GM12878 (cell line): Measurements from ENCODE around the gene KDF1. TPM values are rescaled to one million over a fixed set of nuclear protein-coding genes. Genes with fewer than 3 reads are reported as not detected.

Experiments used
- ATAC-seq: fragments of 200-7000 bp; cut with Tn5 transposase; 3 replicates; pipeline ENCODE4 v1.9.1; 2020; ENCODE audit warnings: mild to moderate bottlenecking, moderate library complexity
- BruUV-seq: library from RNA; stranded (reverse); fragments of 400-500 nt; replicated peaks from 2 replicates; lab custom pipeline; 2021; lab: Mats Ljungman, UMichigan
- CTCF ChIA-PET: fragments of 300-600 bp; sonication (Branson Sonifier 250); formaldehyde crosslinking; extraction: SDS; loops from one replicate; lab custom pipeline; 2021; ENCODE audit warnings: inconsistent platforms; lab: Yijun Ruan, JAX
- POLR2A ChIA-PET: fragments of 350-600 bp; formaldehyde crosslinking; extraction: SDS; loops from one replicate; lab custom pipeline; 2021; ENCODE audit warnings: inconsistent platforms; lab: Charles Lee
- RAD21 ChIA-PET: fragments of 300-600 bp; sonication (Branson Sonifier 250); formaldehyde crosslinking; loops from one replicate; lab custom pipeline; 2023; ENCODE audit warnings: antibody characterized with exemption; ENCODE audit not compliant: unreplicated experiment; lab: Charles Lee
- SMC1A ChIA-PET: fragments of 300-600 bp; sonication (Branson Sonifier 250); formaldehyde crosslinking; loops from one replicate; lab custom pipeline; 2023; ENCODE audit not compliant: unreplicated experiment, uncharacterized antibody; lab: Charles Lee
- DNase-seq: peaks from one replicate; pipeline ENCODE4 v3.0.0-alpha.2; 2011; ENCODE audit warnings: low read depth, low spot score
- FAIRE-seq: peaks from 3 replicates; lab custom pipeline; 2011; peaks lifted over from hg19 to GRCh38; lab: Jason Lieb, UNC
- H2AFZ ChIP-seq: 2 replicates; pipeline ENCODE4 v1.6.0; 2011; ENCODE audit warnings: low read depth, low read length, control low read depth; ENCODE audit not compliant: control insufficient read depth
- H3K27ac ChIP-seq: 2 replicates; pipeline ENCODE4 v1.5.1; 2011; ENCODE audit warnings: control low read depth; ENCODE audit not compliant: control insufficient read depth, insufficient read depth
- H3K27me3 ChIP-seq, 2 experiments: replicated peaks in 1 of 2; 2 replicates each; pipeline versions ENCODE4 v1.6.0 to v1.6.1; 2011; ENCODE audit warnings: low read length in 1 of 2; ENCODE audit not compliant: control insufficient read depth in 2 of 2, insufficient read depth in 2 of 2
- H3K36me3 ChIP-seq, 2 experiments: 2 replicates each; pipeline ENCODE4 v1.5.1; 2011; ENCODE audit warnings: low read length in 1 of 2; ENCODE audit not compliant: control insufficient read depth in 2 of 2, insufficient read depth in 2 of 2
- H3K4me1 ChIP-seq: 2 replicates; pipeline ENCODE4 v1.6.1; 2011; ENCODE audit warnings: mild to moderate bottlenecking, low read length, moderate library complexity, mixed read lengths; ENCODE audit not compliant: control insufficient read depth, insufficient read depth
- H3K4me2 ChIP-seq: 2 replicates; pipeline ENCODE4 v1.6.0; 2011; ENCODE audit warnings: control low read depth; ENCODE audit not compliant: control insufficient read depth, insufficient read depth
- H3K4me3 ChIP-seq: fragments of 200-600 bp; sonication (generic); 2 replicates; pipeline ENCODE4 v1.5.1; 2016
- H3K79me2 ChIP-seq: 2 replicates; pipeline ENCODE4 v1.6.0; 2011; ENCODE audit warnings: low read length; ENCODE audit not compliant: control insufficient read depth, insufficient read depth
- H3K9ac ChIP-seq: 2 replicates; pipeline ENCODE4 v1.8.0; 2011; ENCODE audit warnings: low read length, control low read depth, mixed read lengths; ENCODE audit not compliant: control insufficient read depth, insufficient read depth
- H3K9me3 ChIP-seq: replicated peaks from 3 replicates; pipeline ENCODE4 v1.5.1; 2011; ENCODE audit warnings: mild to moderate bottlenecking, low read length; ENCODE audit not compliant: control insufficient read depth, insufficient read depth
- H4K20me1 ChIP-seq: 2 replicates; pipeline ENCODE4 v1.6.0; 2011; ENCODE audit not compliant: control insufficient read depth, insufficient read depth
- ATF7 ChIP-seq: fragments of 450-650 bp; IDR thresholded peaks from 2 replicates; pipeline ENCODE4 v1.6.1; 2016; ENCODE audit warnings: low read depth, mild to moderate bottlenecking
- CBX5 ChIP-seq: sonication (generic); IDR thresholded peaks from 2 replicates; pipeline ENCODE4 v1.6.1; 2016; ENCODE audit warnings: low read depth, moderate library complexity, mild to moderate bottlenecking, inconsistent platforms
- CREB1 ChIP-seq: IDR thresholded peaks from 2 replicates; pipeline ENCODE4 v1.6.1; 2012; ENCODE audit warnings: low read depth, mild to moderate bottlenecking, inconsistent platforms
- IKZF1 ChIP-seq: fragments of 450-650 bp; conservative IDR thresholded peaks from 2 replicates; pipeline ENCODE4 v1.6.1; 2017; ENCODE audit warnings: antibody characterized with exemption, mild to moderate bottlenecking
- SREBF2 ChIP-seq: IDR thresholded peaks from 2 replicates; pipeline ENCODE4 v1.6.1; 2012; ENCODE audit warnings: mild to moderate bottlenecking, low read length
- STAT3 ChIP-seq: IDR thresholded peaks from 2 replicates; pipeline ENCODE4 v1.6.1; 2011; ENCODE audit warnings: low read depth, low read length, improper control_type of control experiment
- ZNF217 ChIP-seq: fragments of 450-650 bp; IDR thresholded peaks from 2 replicates; pipeline ENCODE4 v1.6.1; 2017; ENCODE audit warnings: antibody characterized with exemption, mild to moderate bottlenecking
- WGBS: methylation state at CpG from one replicate; pipeline ENCODE4 v1.1.6; 2016; ENCODE audit warnings: low lambda C conversion rate; ENCODE audit not compliant: insufficient replicate concordance, insufficient coverage; ENCODE audit errors: missing lambda C conversion rate; 5-methylcytosine and 5-hydroxymethylcytosine counted together
- in situ Hi-C: fragments of 300-500 bp; cut with MboI; formaldehyde crosslinking; loops from 9 replicates; pipeline ENCODE4 v1.14.3; 2018; ENCODE audit warnings: mixed read lengths
- intact Hi-C: fragments of 100-400 bp; cut with micrococcal nuclease; formaldehyde crosslinking; loops from one replicate; pipeline ENCODE4 v1.14.2; 2022; ENCODE audit not compliant: unreplicated experiment
- polyA plus RNA-seq, 11 experiments: library from polyadenylated mRNA; depleted of rRNA in 4 of 11; unstranded in 6 of 11; stranded (reverse) in 5 of 11; fragments of >200 nt; fragmentation: Nextera tagmentation in 4 of 11; fragmentation: Illumina TruSeq in 1 of 11; extraction: Ambion mirVana in 4 of 11; extraction: Trizol in 1 of 11; gene quantifications; 1 replicate in 1 of 11; 2 replicates in 10 of 11; pipeline versions ENCODE4 v1.2.1 to v1.2.3, GENCODE V29; 2011 to 2016; ENCODE audit warnings: inconsistent platforms in 2 of 11, missing spikeins in 2 of 11, low read depth in 1 of 11
- total RNA-seq, 4 experiments: library from RNA; depleted of rRNA in 3 of 4; stranded (reverse); fragments of >200 nt in 3 of 4; fragmentation: Illumina TruSeq in 1 of 4; extraction: Trizol in 1 of 4; gene quantifications; 2 replicates each; pipeline versions ENCODE4 v1.2.1 to v1.2.3, GENCODE V29; 2013 to 2021
- TF ChIP-seq, protein P1 (sequence below), 3 experiments: IDR thresholded peaks in 2 of 3; conservative IDR thresholded peaks in 1 of 3; 2 replicates each; pipeline ENCODE4 v1.5.1; 2011; ENCODE audit warnings: low read depth in 3 of 3, low read length in 3 of 3, mild to moderate bottlenecking in 3 of 3, control low read depth in 2 of 3, moderate library complexity in 2 of 3, inconsistent platforms in 1 of 3, mixed read lengths in 1 of 3; ENCODE audit not compliant: control insufficient read depth in 2 of 3, insufficient read depth in 1 of 3; ENCODE audit errors: extremely low read depth in 1 of 3

The KDF1 gene
- total and polyA plus RNA-seq, 10 of the 15 experiments (the other 5 are each of a cell fraction or from before 2014, with no cell fraction given) = 0.03 to 0.13 (median 0.04) TPM; not detected in 7

- TF ChIP-seq, protein P1, sequence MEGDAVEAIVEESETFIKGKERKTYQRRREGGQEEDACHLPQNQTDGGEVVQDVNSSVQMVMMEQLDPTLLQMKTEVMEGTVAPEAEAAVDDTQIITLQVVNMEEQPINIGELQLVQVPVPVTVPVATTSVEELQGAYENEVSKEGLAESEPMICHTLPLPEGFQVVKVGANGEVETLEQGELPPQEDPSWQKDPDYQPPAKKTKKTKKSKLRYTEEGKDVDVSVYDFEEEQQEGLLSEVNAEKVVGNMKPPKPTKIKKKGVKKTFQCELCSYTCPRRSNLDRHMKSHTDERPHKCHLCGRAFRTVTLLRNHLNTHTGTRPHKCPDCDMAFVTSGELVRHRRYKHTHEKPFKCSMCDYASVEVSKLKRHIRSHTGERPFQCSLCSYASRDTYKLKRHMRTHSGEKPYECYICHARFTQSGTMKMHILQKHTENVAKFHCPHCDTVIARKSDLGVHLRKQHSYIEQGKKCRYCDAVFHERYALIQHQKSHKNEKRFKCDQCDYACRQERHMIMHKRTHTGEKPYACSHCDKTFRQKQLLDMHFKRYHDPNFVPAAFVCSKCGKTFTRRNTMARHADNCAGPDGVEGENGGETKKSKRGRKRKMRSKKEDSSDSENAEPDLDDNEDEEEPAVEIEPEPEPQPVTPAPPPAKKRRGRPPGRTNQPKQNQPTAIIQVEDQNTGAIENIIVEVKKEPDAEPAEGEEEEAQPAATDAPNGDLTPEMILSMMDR (IDR thresholded peaks at IDR 0.05 in 2 of 3, conservative IDR thresholded peaks at IDR 0.05 in 1 of 3; ENCODE audit: control insufficient read depth in 2 of 3, extremely low read depth in 1 of 3, insufficient read depth in 1 of 3, low read depth in 3 of 3, low read length in 3 of 3) = no peak
- TF ChIP-seq CBX5 = no peak
- TF ChIP-seq STAT3 = no peak
- no peak for TF ChIP-seq IKZF1
These were observed 39.2 kb upstream of the KDF1 start (continued) for GRCh38 chr1:26999440-26999987.

DNA sequence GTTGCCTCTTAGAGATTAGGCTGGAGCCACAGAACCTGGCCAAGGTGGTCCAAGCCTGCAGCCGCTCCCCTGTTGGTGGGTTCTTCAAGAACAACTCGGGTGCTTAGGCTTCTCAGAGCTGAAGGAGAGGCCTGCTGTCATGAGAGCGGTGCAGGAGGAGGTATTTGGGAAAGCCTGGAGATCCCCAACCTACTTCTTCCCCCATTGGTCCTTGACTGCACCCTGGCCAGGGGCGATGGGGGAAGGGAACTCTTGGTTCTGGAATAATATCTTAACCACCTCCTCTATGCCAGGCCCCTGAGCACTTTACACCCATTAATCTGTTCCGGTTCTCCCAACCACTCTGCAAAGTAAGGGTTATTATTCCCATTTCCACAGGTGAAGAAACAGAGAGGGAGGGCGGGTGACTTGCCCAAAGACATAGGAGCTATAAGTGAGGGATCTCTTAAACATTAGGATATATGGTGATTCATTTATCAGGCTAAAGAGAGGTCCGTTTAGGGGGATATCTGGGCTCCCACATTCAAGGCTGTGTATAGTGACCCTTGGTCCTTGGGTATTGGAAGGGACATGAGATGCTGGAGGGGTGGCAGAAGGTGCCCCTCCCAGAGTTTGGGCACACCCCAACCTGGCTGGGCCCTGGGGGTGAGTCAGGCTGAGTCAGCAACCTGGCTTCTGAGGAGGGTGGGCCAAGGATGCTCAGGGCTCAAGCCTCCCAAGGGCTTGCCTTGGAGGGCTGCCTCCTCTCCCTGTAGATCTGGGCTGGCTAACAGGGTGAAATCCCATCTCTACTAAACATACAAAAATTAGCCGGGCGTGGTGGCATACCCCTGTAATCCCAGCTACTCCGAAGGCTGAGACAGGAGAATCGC is 38.4 kb upstream of the KDF1 start:
- H3K4me1 ChIP-seq = peaks cover 3% of the 10 kb centered on the region
- H3K27me3 ChIP-seq = peaks cover 2 to 8% of the 10 kb centered on the region in 2 experiments
- intact Hi-C loops = loop anchor here (5.0 kb wide), 1 partner anchor 44 kb away; no protein-coding TSS in a partner anchor

More for the DNA sequence above, 38.4 kb upstream of the KDF1 start:
- H3K27ac ChIP-seq = no peak overlapping the region
- H3K36me3 ChIP-seq = no peaks in the 10 kb centered on the region
- WGBS = 36% methylated on average over 11 of the region's 11 CpGs
- ChIA-PET POLR2A (no interaction called here), CTCF (interaction anchor here (0.6 to 7.0 kb wide), 22 partner anchors 10 to 1511 kb away, joined by 3 to 99 read pairs (median 5); partner anchors contain the start of gene GPATCH3), RAD21 (interaction anchor here (2.6 to 4.0 kb wide), 2 partner anchors 46 to 99 kb away, joined by 30 to 57 read pairs; no protein-coding TSS in a partner anchor), SMC1A (interaction anchor here (0.6 to 3.7 kb wide), 7 partner anchors 19 to 99 kb away, joined by 3 to 43 read pairs (median 3); no protein-coding TSS in a partner anchor)
- H3K4me2 ChIP-seq = no peak overlapping the region
- ATAC-seq (no peak), DNase-seq (no peak), FAIRE-seq (no peak)
- no peak overlapping the region for H3K9ac ChIP-seq
- BruUV-seq = no TSS peak
- H4K20me1 ChIP-seq = no peaks in the 10 kb centered on the region
- no peaks in the 10 kb centered on the region for H3K79me2 ChIP-seq
- TF ChIP-seq ZNF217 = no peak
- no peak for TF ChIP-seq ATF7
- TF ChIP-seq SREBF2 = no peak
- no peak for TF ChIP-seq CREB1
- TF ChIP-seq, all 136 proteins: peak for 0
- Histone ChIP-seq H3K4me3 (no peak overlapping the region), H2AFZ (no peak overlapping the region), H3K9me3 (no peaks in the 10 kb centered on the region)
- in situ Hi-C loops = no loop called here
